Right atrium auricular region (tissue), 2 donors: ENCODE results near the gene CPD. TPM values are rescaled to one million over a fixed set of nuclear protein-coding genes. Genes with fewer than 3 reads are reported as not detected.
"Not testable (repeated sequence)": the region's sequence is repeated elsewhere in the genome, so short reads cannot be mapped to it uniquely, and the experiment has no call there.

ENCODE experiments used
- DNase-seq: peaks from one replicate; pipeline ENCODE4 v3.0.0-alpha.2; 2019; ENCODE audit warnings: low spot score
- H3K27ac ChIP-seq, 2 donors: fragments of 200-600 bp; sonication (generic); 1 replicate in 1 of 2; 2 replicates in 1 of 2; pipeline ENCODE4 v1.5.1; 2016 to 2019
- H3K27me3 ChIP-seq, 2 donors: fragments of 200-600 bp; sonication (generic); one replicate each; pipeline versions ENCODE4 v1.5.1 to v1.6.0; 2017 to 2019
- H3K36me3 ChIP-seq: fragments of 200-600 bp; sonication (generic); one replicate; pipeline ENCODE4 v1.5.1; 2016
- H3K4me1 ChIP-seq, 2 donors: fragments of 200-600 bp; sonication (generic); one replicate each; pipeline versions ENCODE4 v1.5.1 to v1.6.0; 2017 to 2019
- H3K4me3 ChIP-seq, 2 donors: fragments of 200-600 bp; sonication (generic); 1 replicate in 1 of 2; 2 replicates in 1 of 2; pipeline ENCODE4 v1.5.1; 2017 to 2019; ENCODE audit warnings: mild to moderate bottlenecking in 1 of 2, moderate library complexity in 1 of 2
- H3K9me3 ChIP-seq, 2 donors: fragments of 200-600 bp; sonication (generic); one replicate each; pipeline ENCODE4 v1.5.1; 2019
- CTCF ChIP-seq, 2 donors: fragments of 200-600 bp; sonication (generic); IDR thresholded peaks; one replicate each; pipeline ENCODE4 v1.5.1; 2019; ENCODE audit warnings: antibody characterized with exemption in 2 of 2
- total RNA-seq, 2 donors: library from RNA; depleted of rRNA; stranded (reverse); fragments of >200 nt; gene quantifications; one replicate each; pipeline ENCODE4 v1.1.0, GENCODE V29; 2016

The CPD gene
- total RNA-seq, 2 donors from 2014 or later: 41.3 to 44.1 TPM

- no peaks in the 10 kb centered on the region for H3K36me3 ChIP-seq
- DNase-seq: no peak
- H3K4me1 ChIP-seq: peaks cover 0 to 9% of the 10 kb centered on the region in 2 donors
- H3K9me3 ChIP-seq: no peaks in the 10 kb centered on the region
- TF ChIP-seq CTCF (IDR thresholded peaks at IDR 0.05): no peak
- H3K27ac ChIP-seq: no peak overlapping the region
- H3K27me3 ChIP-seq: no peaks in the 10 kb centered on the region
- no peak overlapping the region for H3K4me3 ChIP-seq
Observed at GRCh38 chr17:30398328-30399041, 19.8 kb downstream of the CPD start.

- H3K27ac ChIP-seq: no peak overlapping the region
- no peaks in the 10 kb centered on the region for H3K27me3 ChIP-seq
- no peaks in the 10 kb centered on the region for H3K36me3 ChIP-seq
- no peak for TF ChIP-seq CTCF (IDR thresholded peaks at IDR 0.05)
- no peaks in the 10 kb centered on the region for H3K9me3 ChIP-seq
- DNase-seq: no peak
- H3K4me1 ChIP-seq: peaks cover 0 to 6% of the 10 kb centered on the region in 2 donors
- H3K4me3 ChIP-seq: no peak overlapping the region
Observed at GRCh38 chr17:30401097-30401496, 22.4 kb downstream of the CPD start.

GRCh38 chr17:30405161-30405560 lies 26.4 kb downstream of the CPD start:
- no peaks in the 10 kb centered on the region for H3K27me3 ChIP-seq
- H3K36me3 ChIP-seq: no peaks in the 10 kb centered on the region
- TF ChIP-seq CTCF (IDR thresholded peaks at IDR 0.05): no peak
- H3K9me3 ChIP-seq: no peaks in the 10 kb centered on the region
- DNase-seq: no peak
- no peak overlapping the region for H3K4me3 ChIP-seq
- peaks cover 0 to 3% of the 10 kb centered on the region in 2 donors for H3K4me1 ChIP-seq
- no peak overlapping the region for H3K27ac ChIP-seq

GRCh38 chr17:30410627-30411026 lies 31.9 kb downstream of the CPD start:
- not testable (repeated sequence) for H3K4me1 ChIP-seq, H3K9me3 ChIP-seq, H3K4me3 ChIP-seq, DNase-seq, H3K27ac ChIP-seq, H3K27me3 ChIP-seq, H3K36me3 ChIP-seq

GRCh38 chr17:30412008-30412496 lies 33.3 kb downstream of the CPD start:
- DNase-seq: not testable (repeated sequence)

GRCh38 chr17:30413109-30413508 lies 34.4 kb downstream of the CPD start:
- DNase-seq: no peak
- Histone ChIP-seq H3K4me3 (no peak overlapping the region), H3K27me3 (no peaks in the 10 kb centered on the region), H3K4me1 (peaks cover 0 to 3% of the 10 kb centered on the region in 2 donors), H3K27ac (no peak overlapping the region), H3K36me3 (no peaks in the 10 kb centered on the region), H3K9me3 (no peaks in the 10 kb centered on the region)
- no peak for TF ChIP-seq CTCF (IDR thresholded peaks at IDR 0.05)

More at GRCh38 chr17:30412008-30412496, 33.3 kb downstream of the CPD start:
- not testable (repeated sequence) for H3K4me3 ChIP-seq, H3K36me3 ChIP-seq, H3K27me3 ChIP-seq, H3K4me1 ChIP-seq, H3K9me3 ChIP-seq, H3K27ac ChIP-seq

- H3K36me3 ChIP-seq: no peaks in the 10 kb centered on the region
- H3K27me3 ChIP-seq: no peaks in the 10 kb centered on the region
- H3K9me3 ChIP-seq: no peaks in the 10 kb centered on the region
- no peak overlapping the region for H3K27ac ChIP-seq
- H3K4me1 ChIP-seq: no peaks in the 10 kb centered on the region
- no peak for TF ChIP-seq CTCF (IDR thresholded peaks at IDR 0.05)
- H3K4me3 ChIP-seq: no peak overlapping the region
- DNase-seq: no peak
Observed at GRCh38 chr17:30414486-30414885, 35.8 kb downstream of the CPD start.
